GM10248 (cell line): Measurements from ENCODE around the gene IL1R2.
"Not testable (repeated sequence)": the region's sequence is repeated elsewhere in the genome, so short reads cannot be mapped to it uniquely, and the experiment has no call there.

Experiments used
- CTCF ChIA-PET: fragments of 300-600 bp; sonication (Branson Sonifier 250); formaldehyde crosslinking; extraction: SDS; loops from one replicate; lab custom pipeline; 2021; ENCODE audit warnings: antibody characterized with exemption; lab: Yijun Ruan, JAX
- POLR2A ChIA-PET: fragments of 350-650 bp; sonication (Branson Sonifier 250); formaldehyde crosslinking; extraction: SDS; loops from one replicate; lab custom pipeline; 2020; ENCODE audit warnings: antibody characterized with exemption; lab: Yijun Ruan, JAX
- DNase-seq: peaks from one replicate; pipeline ENCODE4 v3.0.0; 2012; ENCODE audit errors: extremely low spot score
- TF ChIP-seq, protein P1 (sequence below): IDR thresholded peaks from 2 replicates; pipeline ENCODE4 v1.5.1; 2012; ENCODE audit warnings: mild to moderate bottlenecking, low read depth; ENCODE audit errors: extremely low read depth, missing control alignments, control extremely low read depth

Gene IL1R2

DNA sequence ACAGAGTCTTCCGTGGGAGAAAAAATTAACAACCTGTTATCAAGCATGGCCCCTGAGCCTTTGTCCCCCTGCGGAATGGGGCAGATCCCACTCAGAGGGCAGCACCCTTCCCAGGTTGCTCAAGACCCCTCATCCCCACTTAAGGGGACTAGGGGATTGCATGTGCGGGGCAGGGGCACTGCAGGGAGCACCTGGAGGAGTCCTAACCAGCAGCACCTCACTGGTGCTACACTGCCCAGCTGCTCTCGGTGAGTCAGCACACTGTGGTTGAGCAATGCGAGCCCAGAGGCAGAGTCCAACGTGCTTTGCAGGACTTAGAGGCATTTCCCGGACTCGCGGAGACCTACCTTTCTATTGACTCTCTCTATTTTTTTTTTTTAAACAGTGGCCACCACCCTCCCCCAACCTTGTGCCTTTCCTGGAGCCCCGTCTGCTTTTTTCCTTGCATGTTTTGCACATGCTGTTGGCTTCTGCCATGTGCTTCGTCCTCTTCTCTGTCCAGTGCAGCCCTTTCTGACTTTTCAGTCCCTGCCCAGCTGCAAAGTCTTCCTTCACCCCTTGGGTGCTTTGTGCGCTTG, 74.0 kb downstream of the IL1R2 start:
- TF ChIP-seq, protein P1, sequence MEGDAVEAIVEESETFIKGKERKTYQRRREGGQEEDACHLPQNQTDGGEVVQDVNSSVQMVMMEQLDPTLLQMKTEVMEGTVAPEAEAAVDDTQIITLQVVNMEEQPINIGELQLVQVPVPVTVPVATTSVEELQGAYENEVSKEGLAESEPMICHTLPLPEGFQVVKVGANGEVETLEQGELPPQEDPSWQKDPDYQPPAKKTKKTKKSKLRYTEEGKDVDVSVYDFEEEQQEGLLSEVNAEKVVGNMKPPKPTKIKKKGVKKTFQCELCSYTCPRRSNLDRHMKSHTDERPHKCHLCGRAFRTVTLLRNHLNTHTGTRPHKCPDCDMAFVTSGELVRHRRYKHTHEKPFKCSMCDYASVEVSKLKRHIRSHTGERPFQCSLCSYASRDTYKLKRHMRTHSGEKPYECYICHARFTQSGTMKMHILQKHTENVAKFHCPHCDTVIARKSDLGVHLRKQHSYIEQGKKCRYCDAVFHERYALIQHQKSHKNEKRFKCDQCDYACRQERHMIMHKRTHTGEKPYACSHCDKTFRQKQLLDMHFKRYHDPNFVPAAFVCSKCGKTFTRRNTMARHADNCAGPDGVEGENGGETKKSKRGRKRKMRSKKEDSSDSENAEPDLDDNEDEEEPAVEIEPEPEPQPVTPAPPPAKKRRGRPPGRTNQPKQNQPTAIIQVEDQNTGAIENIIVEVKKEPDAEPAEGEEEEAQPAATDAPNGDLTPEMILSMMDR: no peak
- POLR2A ChIA-PET: no interaction called here
- CTCF ChIA-PET: interaction anchor here (1.3 kb wide), 1 partner anchor 15 kb away, joined by 4 read pairs; no protein-coding TSS in a partner anchor
- DNase-seq: no peak

DNA sequence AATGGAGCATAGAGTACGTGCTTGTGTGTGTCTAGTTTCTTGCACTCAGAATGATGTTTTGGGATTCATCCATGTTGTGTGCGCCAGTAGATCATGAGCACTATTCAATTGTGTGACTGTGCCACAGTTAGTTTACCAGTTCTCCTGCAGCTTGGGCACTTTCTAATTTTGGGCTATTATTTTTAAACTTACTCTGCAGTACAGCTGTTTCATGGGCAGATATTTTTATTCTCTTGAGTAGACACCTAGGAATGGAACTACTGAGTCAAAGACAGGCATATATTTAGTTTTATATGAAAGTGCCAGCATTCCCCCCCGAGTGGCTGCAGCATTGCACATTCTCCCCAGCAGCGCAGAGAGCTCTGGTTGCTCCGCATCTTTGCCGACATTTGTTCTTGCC, 74.8 kb downstream of the IL1R2 start:
- no peak for DNase-seq
- CTCF ChIA-PET: no interaction called here
- TF ChIP-seq, protein P1: no peak
- POLR2A ChIA-PET: no interaction called here

DNA sequence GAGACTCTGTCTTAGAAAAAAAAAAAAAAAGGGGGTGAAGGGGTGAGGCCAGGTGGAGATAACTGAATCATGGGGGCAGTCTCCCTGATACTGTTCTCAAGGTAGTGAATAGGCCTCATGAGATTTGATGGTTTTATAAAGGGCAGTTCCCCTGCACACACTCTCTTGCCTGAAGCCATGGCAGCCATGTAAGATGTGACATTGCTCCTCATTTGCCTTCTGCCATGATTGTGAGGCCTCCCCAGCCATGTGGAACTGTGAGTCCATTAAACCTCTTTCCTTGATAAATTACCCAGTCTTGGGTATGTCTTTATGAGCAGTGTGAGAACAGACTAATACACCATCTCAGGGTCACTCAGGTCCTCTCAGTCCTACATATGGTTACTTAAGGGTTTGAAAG, 76.4 kb downstream of the IL1R2 start:
- CTCF ChIA-PET: interaction anchor here (0.7 kb wide), 1 partner anchor 48 kb away, joined by 3 read pairs; no protein-coding TSS in a partner anchor
- DNase-seq, POLR2A ChIA-PET: not testable (repeated sequence)

DNA sequence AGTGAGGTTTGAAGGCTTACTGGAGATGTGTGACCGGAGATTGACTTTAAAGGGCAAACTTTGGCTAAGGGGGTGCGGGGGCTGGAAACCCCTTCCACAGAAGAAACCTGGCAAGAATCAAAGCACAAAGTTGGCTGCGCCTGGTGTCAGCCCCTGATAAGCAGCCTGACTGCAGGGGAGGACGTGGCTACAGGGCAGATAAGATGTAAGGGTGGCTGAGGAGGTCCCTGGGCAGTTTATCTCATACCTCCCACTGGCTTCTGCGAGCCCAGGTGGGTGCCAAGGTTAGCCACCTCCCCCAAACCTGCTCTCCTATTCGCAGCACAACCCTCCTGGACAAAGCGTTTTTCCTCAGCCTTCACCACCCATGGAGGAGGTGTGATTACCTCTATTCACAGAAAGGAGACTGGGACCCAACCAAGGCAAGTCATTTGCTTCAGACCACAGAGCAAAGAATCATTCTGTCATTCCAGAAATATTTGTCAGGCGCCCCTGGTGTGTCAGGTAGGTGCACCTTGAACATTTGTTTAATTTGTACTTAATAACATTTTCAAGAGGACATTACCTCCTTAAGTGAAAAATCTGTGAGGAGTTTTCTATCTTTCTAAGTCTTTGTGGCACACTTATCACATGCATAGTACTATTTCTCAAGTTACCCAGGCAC, 77.7 kb downstream of the IL1R2 start:
- ChIA-PET CTCF (interaction anchor here (1.6 to 1.8 kb wide), 2 partner anchors 10 to 72 kb away, joined by 3 to 4 read pairs; no protein-coding TSS in a partner anchor), POLR2A (no interaction called here)
- TF ChIP-seq, protein P1: no peak
- DNase-seq: no peak

DNA sequence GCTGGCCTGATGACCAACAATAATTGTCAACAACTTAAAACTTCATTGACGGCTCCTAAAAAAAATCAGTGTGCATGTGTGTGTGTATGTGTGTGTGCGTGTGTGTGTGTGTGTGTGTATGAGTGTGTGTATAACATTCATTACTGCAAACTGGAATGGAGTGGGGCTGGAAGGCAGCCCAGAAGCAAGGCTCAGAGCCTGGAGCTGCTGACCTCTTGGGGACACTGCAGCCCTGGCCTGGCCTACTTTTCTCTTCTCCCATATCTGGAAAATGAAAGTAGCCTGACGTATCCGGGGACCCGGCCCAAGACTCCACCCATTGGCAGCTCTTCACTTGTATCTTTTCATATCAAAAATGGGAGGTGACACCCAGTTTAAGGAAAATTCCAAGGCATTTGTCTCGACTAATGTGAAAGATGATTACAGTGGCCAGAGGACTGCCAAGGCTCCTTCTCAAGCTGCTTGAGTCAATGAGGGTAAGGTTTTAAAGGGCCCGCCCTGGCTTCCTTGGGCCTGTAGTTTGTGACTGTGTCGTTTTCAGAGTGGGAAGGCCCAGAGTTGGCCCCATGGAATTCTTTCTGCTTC, 78.4 kb downstream of the IL1R2 start:
- DNase-seq: no peak
- POLR2A ChIA-PET: no interaction called here
- CTCF ChIA-PET: interaction anchor here (1.6 to 1.8 kb wide), 2 partner anchors 9 to 71 kb away, joined by 3 to 4 read pairs; no protein-coding TSS in a partner anchor
- TF ChIP-seq, protein P1: no peak

DNA sequence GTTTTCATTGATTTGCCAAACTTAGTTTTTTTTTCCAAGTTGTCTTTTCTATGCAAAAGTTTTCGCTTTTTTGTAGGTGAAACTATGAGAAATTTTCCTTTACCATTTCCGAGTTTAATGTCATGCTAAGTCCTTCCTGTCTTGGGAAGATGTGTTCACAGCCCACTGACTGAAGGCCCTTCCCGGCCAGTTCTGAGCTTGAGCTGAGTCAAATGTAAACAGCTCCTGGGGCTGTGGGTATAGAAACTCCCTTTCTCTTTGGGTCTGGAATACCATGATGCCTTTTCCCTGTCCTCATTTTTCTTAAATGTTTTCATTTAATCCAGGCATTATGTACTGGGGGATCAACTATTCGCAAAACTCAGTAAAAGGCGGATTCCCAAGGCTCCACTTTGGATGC, 81.0 kb downstream of the IL1R2 start:
- ChIA-PET CTCF (interaction anchor here (1.1 to 1.3 kb wide), 3 partner anchors 9 to 168 kb away, joined by 3 to 4 read pairs (median 3); no protein-coding TSS in a partner anchor), POLR2A (no interaction called here)
- DNase-seq: no peak
- TF ChIP-seq, protein P1: no peak
